Endodermal cell (in vitro differentiated cells): ENCODE measurements around the gene SMIM41. TPM values are rescaled to one million over a fixed set of nuclear protein-coding genes. Genes with fewer than 3 reads are reported as not detected.
"Not testable (repeated sequence)": the region's sequence is repeated elsewhere in the genome, so short reads cannot be mapped to it uniquely, and the experiment has no call there.

Experiments
- DNase-seq: peaks from one replicate; pipeline ENCODE4 v3.0.0-alpha.2; 2017
- H3K27ac ChIP-seq: 2 replicates; pipeline ENCODE4 v1.5.1; 2013; ENCODE audit warnings: mild to moderate bottlenecking, low read depth, low read length, moderate library complexity
- H3K27me3 ChIP-seq: 2 replicates; pipeline ENCODE4 v1.6.1; 2013; ENCODE audit warnings: mild to moderate bottlenecking, low read length, moderate library complexity; ENCODE audit not compliant: insufficient read depth, control insufficient read depth, poor library complexity, severe bottlenecking
- H3K36me3 ChIP-seq: 2 replicates; pipeline ENCODE4 v1.7.0; 2013; ENCODE audit warnings: mild to moderate bottlenecking, low read length, moderate library complexity; ENCODE audit not compliant: control insufficient read depth, insufficient read depth
- H3K4me1 ChIP-seq: one replicate; pipeline ENCODE4 v1.7.0; 2013; ENCODE audit warnings: low read length; ENCODE audit not compliant: control insufficient read depth, insufficient read depth
- H3K4me3 ChIP-seq: 2 replicates; pipeline ENCODE4 v1.5.1; 2013; ENCODE audit warnings: mild to moderate bottlenecking, low read length, moderate library complexity
- H3K9ac ChIP-seq: 2 replicates; pipeline ENCODE4 v1.6.1; 2013; ENCODE audit warnings: mild to moderate bottlenecking, low read length, moderate library complexity; ENCODE audit not compliant: poor library complexity, severe bottlenecking; ENCODE audit errors: extremely low read depth
- H3K9me3 ChIP-seq: 2 replicates; pipeline ENCODE4 v1.6.1; 2013; ENCODE audit warnings: mild to moderate bottlenecking, low read length, moderate library complexity; ENCODE audit not compliant: control insufficient read depth
- H3K27ac Mint-ChIP-seq: 2 replicates; pipeline ENCODE4 v1.8.0; 2020; ENCODE audit warnings: mixed read lengths
- H3K27me3 Mint-ChIP-seq: 2 replicates; pipeline ENCODE4 v1.8.0; 2021; ENCODE audit warnings: mild to moderate bottlenecking, mixed read lengths; ENCODE audit not compliant: insufficient read depth
- H3K36me3 Mint-ChIP-seq: 2 replicates; pipeline ENCODE4 v1.8.0; 2020; ENCODE audit warnings: low read depth, mixed read lengths
- H3K4me1 Mint-ChIP-seq: 2 replicates; pipeline ENCODE4 v1.8.0; 2020; ENCODE audit warnings: mixed read lengths
- H3K4me3 Mint-ChIP-seq: 2 replicates; pipeline ENCODE4 v1.8.0; 2020; ENCODE audit warnings: mild to moderate bottlenecking, moderate library complexity, mixed read lengths
- H3K9me3 Mint-ChIP-seq: 2 replicates; pipeline ENCODE4 v1.8.0; 2020; ENCODE audit warnings: mild to moderate bottlenecking, mixed read lengths
- WGBS, 2 experiments: methylation state at CpG; one replicate each; pipeline versions ENCODE4 v1.1.5 to v1.1.7; 2013; ENCODE audit warnings: missing lambda C conversion rate in 2 of 2, mixed read lengths in 1 of 2; ENCODE audit not compliant: insufficient coverage in 1 of 2, insufficient read length in 1 of 2; 5-methylcytosine and 5-hydroxymethylcytosine counted together
- total RNA-seq, 2 donors: library from RNA; stranded (reverse); fragmentation: NEBNext Ultra II Directional in 1 of 2; extraction: Animal tissue kit (Norgen Biotek cat#: 25700) in 1 of 2; gene quantifications; 2 replicates in 1 of 2; 3 replicates in 1 of 2; pipeline ENCODE4 v1.2.1, GENCODE V29; 2021
- TF ChIP-seq, protein P1 (sequence below): fragments of 200-600 bp; sonication (generic); conservative IDR thresholded peaks from 2 replicates; pipeline ENCODE4 v1.5.0; 2021; ENCODE audit warnings: antibody characterized with exemption, mild to moderate bottlenecking

SMIM41 gene
- total RNA-seq, 2 donors from 2014 or later = not detected

DNA sequence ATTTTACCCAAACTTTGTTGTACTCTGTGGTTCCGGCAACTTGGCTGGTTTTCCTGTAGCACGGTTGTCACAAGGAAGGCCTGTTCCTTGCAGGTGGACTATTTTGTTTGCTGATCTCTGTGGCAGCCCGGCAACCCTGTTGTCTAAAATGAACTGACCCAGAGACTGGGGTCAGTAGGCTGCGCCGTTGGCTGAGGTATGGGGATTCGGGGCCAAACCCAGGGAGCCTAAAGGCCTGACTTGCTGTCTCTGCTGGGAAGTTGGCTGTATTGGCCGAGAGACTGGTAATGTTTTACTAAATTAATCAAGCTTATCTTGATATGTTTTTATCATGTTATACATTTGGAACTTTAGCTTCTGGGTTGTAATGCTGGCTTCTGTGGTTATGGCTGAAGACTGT lies 13.8 kb downstream of the SMIM41 start:
- H3K27ac ChIP-seq = no peak overlapping the region
- TF ChIP-seq, protein P1, sequence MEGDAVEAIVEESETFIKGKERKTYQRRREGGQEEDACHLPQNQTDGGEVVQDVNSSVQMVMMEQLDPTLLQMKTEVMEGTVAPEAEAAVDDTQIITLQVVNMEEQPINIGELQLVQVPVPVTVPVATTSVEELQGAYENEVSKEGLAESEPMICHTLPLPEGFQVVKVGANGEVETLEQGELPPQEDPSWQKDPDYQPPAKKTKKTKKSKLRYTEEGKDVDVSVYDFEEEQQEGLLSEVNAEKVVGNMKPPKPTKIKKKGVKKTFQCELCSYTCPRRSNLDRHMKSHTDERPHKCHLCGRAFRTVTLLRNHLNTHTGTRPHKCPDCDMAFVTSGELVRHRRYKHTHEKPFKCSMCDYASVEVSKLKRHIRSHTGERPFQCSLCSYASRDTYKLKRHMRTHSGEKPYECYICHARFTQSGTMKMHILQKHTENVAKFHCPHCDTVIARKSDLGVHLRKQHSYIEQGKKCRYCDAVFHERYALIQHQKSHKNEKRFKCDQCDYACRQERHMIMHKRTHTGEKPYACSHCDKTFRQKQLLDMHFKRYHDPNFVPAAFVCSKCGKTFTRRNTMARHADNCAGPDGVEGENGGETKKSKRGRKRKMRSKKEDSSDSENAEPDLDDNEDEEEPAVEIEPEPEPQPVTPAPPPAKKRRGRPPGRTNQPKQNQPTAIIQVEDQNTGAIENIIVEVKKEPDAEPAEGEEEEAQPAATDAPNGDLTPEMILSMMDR = no peak
- no peak overlapping the region for H3K4me3 Mint-ChIP-seq
- no peak for DNase-seq
- no peaks in the 10 kb centered on the region for H3K9me3 Mint-ChIP-seq
- no peaks in the 10 kb centered on the region for H3K4me1 ChIP-seq
- H3K27ac Mint-ChIP-seq = peak overlapping the region; percentile 17
- no peaks in the 10 kb centered on the region for H3K9me3 ChIP-seq
- no peak overlapping the region for H3K9ac ChIP-seq
- H3K36me3 Mint-ChIP-seq = no peaks in the 10 kb centered on the region
- H3K27me3 ChIP-seq = no peaks in the 10 kb centered on the region
- H3K36me3 ChIP-seq = no peaks in the 10 kb centered on the region
- H3K4me3 ChIP-seq = no peak overlapping the region
- H3K27me3 Mint-ChIP-seq = peaks cover 24% of the 10 kb centered on the region
- WGBS, 2 experiments = 94 to 98% methylated on average over 4 to 7 of the region's 7 CpGs
- no peaks in the 10 kb centered on the region for H3K4me1 Mint-ChIP-seq

DNA sequence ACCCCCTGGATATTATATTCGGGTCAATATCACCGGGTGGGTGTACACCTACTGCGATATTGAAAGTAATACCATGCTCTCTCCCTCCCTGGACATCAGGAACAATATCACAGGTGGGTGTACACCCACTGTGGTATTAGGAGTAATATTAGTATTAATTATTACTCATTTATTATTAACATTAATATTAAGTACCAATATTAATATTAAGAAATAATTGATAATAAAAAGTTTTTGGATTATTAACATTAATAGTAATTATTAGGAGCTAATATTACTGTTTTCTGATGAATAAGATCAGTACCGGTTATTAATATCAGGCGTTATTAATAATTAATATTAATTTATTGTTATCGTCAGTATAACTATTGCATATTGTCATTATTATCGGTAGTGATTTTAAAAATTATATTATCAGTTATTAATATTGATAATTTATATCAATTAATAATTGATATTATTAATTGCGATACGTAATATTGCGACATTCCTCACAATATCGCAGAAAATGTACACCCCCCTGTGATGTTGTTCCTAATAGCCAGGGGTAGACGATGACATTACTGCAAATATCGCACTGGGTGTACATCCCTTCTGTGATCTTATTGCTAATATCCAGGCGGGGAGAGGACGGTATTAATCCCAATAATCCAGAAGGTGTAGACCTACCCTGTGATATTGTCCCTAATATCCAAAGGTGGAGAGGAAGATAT lies 17.0 kb downstream of the SMIM41 start:
- H3K36me3 Mint-ChIP-seq = no peaks in the 10 kb centered on the region
- H3K27ac ChIP-seq = no peak overlapping the region

DNA sequence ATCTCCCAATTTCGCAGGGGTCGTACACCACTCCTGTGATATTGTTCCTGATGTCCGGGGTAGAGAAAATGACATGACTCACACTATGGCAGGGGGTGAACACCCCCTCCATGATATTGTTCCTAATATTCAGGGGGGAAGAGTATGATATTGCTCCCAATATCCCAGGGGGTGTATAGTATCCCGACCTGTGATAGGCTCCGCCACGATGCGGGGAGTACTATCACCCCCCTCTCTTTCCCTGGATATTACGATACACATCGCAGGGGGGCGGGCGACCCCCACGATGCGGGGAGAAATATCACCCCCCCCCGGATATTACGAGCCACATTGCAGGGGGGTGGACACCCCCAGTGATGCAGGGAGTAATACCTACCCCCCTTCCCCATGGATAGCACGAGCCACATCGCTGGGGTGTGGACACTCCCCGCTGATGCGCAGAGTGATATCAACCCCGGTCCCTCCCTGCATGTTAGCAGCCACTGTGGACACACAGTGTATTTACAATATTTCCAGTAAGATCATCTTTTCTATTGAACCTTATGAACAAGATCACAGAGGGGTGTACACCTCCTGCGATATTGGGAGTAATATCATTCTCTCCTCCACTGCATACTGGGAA lies 17.7 kb downstream of the SMIM41 start:
- no peaks in the 10 kb centered on the region for H3K9me3 ChIP-seq
- no peak overlapping the region for H3K27ac Mint-ChIP-seq
- WGBS, 2 experiments = 81 to 90% methylated on average over 8 to 20 of the region's 21 CpGs
- H3K27me3 ChIP-seq = peaks cover 9% of the 10 kb centered on the region
- H3K4me3 ChIP-seq = no peak overlapping the region
- no peak overlapping the region for H3K27ac ChIP-seq
- H3K4me1 Mint-ChIP-seq = no peaks in the 10 kb centered on the region
- no peak overlapping the region for H3K4me3 Mint-ChIP-seq
- no peaks in the 10 kb centered on the region for H3K36me3 Mint-ChIP-seq
- H3K9ac ChIP-seq = no peak overlapping the region
- H3K36me3 ChIP-seq = no peaks in the 10 kb centered on the region
- TF ChIP-seq, protein P1 = no peak
- H3K9me3 Mint-ChIP-seq = no peaks in the 10 kb centered on the region
- DNase-seq = no peak
- no peaks in the 10 kb centered on the region for H3K4me1 ChIP-seq
- H3K27me3 Mint-ChIP-seq = peaks cover 28% of the 10 kb centered on the region

More for the DNA sequence above, 17.0 kb downstream of the SMIM41 start:
- Histone ChIP-seq H3K27me3 (peaks cover 9% of the 10 kb centered on the region), H3K4me3 (no peak overlapping the region), H3K4me1 (no peaks in the 10 kb centered on the region), H3K9ac (no peak overlapping the region), H3K36me3 (no peaks in the 10 kb centered on the region), H3K9me3 (no peaks in the 10 kb centered on the region)
- Mint-ChIP-seq H3K4me3 (no peak overlapping the region), H3K4me1 (no peaks in the 10 kb centered on the region), H3K27ac (no peak overlapping the region), H3K9me3 (no peaks in the 10 kb centered on the region), H3K27me3 (peaks cover 31% of the 10 kb centered on the region)
- TF ChIP-seq, protein P1 = no peak
- WGBS, 2 experiments = 86 to 95% methylated on average over 5 to 11 of the region's 15 CpGs
- DNase-seq = no peak

DNA sequence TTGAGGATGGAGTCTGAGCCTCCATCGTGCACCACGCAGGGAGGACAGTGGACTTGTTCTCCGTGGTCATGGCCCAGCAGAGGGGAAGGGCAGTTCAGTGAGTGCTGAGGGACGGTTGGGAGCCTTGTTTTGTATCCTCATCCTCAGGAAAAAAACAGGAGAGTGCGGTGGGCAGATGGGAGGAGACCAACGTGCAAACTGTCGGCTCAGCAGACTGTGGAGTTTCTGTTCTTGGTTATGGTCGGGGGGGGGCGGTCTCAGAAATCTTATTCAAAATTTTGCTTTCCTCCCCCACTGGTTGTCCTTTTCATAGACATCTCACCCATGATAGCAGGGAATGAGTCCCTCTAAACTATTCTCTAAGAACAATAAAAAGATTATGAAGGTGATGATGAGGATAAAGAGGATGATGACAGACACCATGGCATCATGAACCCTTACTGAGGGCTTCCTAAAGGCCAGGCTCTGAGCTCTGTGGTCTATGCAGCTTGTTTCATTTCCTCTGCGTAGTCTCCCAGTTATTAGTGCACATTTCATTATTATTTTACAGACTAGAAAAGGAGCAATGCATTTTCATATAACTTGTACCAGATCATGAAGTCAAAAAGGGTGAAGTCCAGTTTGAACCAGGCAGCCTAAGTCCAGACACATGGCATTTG lies 25.1 kb downstream of the SMIM41 start:
- not testable (repeated sequence) for H3K4me1 ChIP-seq, H3K4me3 ChIP-seq, H3K9ac ChIP-seq, H3K36me3 Mint-ChIP-seq, H3K27ac Mint-ChIP-seq, H3K9me3 Mint-ChIP-seq, H3K4me3 Mint-ChIP-seq, H3K36me3 ChIP-seq, DNase-seq, H3K4me1 Mint-ChIP-seq, H3K9me3 ChIP-seq, H3K27ac ChIP-seq
- H3K27me3 Mint-ChIP-seq = peaks cover 44% of the 10 kb centered on the region
- peaks cover 14% of the 10 kb centered on the region for H3K27me3 ChIP-seq
- WGBS, 2 experiments = 69 to 76% methylated on average over 8 to 10 of the region's 10 CpGs
